NCI-H748 treated with DMSO at 0.1 percent for 48 hours (cell line): ENCODE data around the gene CTSE.

Source experiments
- DNase-seq: peaks from one replicate; lab custom pipeline; 2025; lab: John Stamatoyannopoulos, UW

CTSE gene

DNA sequence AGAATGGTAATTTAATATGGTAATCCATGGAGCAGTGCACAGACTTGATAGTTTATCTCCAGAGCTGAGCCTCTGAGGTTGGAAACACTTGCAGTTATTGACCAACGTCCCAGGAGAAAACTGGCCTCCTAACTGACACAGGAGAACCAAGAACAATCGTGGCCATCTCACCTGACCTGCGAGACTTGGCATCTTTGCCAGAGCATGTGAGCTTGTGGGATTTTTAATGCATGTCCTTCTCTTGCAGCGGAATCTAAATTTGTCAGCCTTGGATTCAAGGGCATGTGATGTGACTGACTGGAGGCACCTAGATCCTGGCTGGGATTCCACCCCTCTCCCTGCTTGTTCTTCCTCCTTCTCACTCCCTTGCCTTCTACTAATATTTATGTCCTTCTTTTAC lies 52.6 kb downstream of the CTSE start:
- no peak for DNase-seq

DNA sequence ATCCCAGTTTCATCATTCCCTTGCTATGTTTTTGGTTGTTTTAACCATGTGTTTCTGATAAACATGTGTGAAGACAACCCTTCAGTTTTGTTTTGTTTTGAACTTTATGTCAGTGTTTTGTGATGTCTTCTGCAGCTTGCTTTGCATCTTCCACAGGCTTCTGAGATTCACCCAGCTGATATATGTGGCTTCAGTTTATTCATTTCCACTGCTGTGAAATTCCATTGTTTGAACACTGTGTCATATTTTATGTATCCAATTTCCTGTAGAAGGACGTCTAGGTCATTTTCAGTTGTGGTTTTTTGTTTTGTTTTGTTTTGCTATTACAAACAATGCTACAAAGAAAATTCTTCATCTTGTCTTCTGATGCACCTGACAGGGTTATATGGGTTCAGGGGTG lies 53.2 kb downstream of the CTSE start:
- no peak for DNase-seq

DNA sequence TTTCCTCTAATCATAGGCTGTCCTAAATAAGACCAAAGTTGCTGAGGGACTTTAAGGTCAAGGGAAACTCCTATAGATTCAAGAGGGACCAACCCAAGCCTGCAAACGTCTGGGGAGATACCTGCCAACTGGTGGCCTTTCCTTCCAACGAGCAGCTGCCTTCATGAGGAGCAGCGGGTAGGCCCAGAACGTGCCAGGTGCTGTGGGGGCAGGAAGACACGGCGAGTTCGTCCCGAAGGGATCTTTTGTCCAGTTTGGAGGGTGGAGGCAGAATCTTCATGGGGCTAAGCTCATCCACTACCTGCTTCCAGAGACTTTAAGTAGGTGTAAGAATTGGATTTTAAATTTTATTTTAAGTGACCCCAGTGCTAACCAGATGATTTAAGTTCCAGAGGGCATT lies 54.5 kb downstream of the CTSE start:
- DNase-seq, result no peak

DNA sequence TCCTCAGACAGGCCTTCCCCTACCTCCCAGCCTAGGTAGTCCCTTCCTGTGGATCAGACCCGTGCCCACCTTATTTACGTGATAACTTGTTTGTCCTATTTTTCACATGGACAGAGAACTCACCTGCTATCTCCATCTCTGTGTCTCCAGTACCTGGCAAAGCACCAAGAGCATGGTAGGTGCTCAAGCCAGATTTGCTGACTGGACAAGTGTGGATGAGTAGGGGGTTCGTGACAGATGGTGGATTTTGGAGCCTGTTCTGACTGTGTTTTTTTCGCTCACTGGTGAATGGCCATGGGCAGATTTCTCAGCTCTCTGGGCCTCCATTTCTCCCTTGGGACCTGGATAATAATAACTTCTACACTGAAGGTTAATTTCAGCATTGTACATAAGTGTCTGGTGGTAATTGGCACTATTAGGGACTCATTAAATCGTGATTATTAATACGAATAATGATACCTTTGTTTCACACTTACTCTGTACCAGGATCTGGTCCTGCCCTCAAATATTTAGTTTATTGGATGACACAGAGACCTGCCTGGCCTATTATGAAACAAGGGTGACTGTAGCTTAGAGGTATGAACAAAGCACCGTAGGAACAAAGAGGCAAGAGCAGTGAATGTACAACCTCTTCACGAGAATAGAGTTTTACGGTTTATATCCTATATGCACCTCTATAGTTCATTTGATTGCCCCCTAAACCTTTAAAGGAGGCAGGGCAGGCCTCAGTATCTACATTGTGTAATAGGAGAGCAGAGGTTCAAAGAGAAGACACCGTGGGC lies 56.0 kb downstream of the CTSE start:
- no peak for DNase-seq

DNA sequence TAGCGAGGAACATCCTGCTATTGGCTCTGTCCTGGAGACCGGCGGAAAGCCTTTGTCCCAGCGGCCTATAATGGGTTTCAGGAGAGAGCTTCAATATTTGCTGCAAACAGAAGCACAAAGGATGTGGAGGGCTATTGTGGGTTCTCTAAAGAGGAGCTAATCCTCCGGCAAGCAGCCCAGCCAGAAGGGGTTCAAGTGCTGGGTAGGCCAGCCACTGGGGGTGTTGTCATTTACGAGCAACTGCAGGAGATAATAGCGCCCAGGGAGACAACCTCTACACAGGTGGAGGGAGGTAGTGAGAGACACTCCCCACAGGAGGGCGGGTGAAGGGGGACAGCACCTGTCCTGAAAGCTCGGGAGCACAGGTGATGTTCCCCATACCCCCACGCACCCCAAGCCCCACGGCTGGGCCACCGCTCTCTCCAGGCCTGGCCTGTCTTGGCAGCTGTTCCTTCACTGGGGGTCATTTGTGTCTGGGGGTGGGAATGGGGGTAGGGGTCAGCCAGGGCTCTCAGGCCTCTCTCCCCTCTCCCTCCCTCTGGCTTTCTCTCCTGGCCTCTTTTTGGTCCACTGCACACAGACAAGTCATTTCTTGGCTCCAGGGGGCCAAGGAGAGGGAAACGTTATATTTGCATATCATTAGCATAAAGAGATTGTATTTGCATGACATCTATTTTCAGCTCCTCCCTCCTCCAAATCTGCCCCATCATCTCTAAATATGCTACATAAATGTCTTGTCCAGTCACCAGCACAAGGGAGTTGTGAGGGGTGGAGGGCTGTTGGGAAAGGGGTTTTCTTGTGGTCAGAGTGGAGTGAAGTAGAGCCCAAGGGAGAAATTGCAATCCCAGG lies 58.4 kb downstream of the CTSE start:
- peak; percentile 56 for DNase-seq

DNA sequence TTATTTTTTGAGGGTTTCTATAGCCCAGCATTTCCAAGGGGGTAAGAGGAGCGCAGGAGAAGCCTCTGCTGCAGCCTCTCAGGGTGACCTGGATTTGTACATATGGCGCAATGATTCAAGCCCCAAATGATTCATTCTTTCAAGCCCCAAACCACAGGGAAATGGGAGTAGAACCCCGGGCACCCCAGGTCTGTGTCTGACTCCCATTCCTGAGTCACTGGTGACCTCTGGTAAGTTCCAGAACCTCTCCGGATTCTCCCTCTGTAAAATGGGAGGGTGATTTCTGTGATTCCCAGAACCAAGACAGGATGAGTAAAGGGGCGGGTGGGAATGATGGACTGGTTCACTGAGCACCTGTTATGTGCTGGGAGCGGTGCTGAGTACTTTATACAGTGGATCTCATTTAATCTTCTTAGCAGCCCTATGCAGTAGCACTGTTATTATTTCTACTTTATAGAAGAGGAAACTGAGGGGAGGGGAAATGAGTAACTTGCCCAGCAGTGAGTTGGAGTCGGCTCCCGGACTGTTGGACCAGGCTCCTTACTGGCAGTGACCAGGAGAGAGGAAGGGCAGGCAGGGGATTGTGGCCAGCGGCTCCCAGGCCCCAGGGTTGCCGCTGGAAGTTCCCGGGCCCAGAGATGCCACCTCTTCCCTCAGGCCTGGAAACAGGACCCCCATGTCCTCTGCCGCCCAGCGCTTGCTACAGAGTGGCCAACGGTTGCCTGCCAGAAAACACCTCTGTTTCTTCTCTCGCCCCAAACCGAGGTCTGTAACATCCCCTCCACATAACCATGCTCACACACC lies 60.1 kb downstream of the CTSE start:
- DNase-seq, result no peak

DNA sequence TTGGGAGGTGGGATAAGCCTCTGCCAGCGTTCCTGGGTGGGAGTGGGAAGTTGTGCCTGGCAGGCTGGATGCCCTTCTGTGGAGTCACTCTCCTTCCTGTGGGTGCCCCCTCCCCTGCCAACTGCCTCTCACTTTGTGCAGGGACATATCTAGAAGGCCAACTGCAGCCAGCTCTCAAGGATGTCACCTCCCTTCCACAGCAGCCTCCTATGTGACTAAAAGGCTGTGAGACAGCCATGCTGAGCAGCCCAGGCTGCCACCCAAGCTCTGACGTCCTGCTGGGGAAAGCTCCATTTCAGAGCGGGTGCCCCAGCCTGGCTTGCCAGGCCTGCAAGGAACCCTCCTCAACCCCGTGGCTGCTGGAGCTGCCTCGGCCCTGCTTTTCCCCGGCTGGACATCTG lies 60.9 kb downstream of the CTSE start:
- DNase-seq, result no peak

DNA sequence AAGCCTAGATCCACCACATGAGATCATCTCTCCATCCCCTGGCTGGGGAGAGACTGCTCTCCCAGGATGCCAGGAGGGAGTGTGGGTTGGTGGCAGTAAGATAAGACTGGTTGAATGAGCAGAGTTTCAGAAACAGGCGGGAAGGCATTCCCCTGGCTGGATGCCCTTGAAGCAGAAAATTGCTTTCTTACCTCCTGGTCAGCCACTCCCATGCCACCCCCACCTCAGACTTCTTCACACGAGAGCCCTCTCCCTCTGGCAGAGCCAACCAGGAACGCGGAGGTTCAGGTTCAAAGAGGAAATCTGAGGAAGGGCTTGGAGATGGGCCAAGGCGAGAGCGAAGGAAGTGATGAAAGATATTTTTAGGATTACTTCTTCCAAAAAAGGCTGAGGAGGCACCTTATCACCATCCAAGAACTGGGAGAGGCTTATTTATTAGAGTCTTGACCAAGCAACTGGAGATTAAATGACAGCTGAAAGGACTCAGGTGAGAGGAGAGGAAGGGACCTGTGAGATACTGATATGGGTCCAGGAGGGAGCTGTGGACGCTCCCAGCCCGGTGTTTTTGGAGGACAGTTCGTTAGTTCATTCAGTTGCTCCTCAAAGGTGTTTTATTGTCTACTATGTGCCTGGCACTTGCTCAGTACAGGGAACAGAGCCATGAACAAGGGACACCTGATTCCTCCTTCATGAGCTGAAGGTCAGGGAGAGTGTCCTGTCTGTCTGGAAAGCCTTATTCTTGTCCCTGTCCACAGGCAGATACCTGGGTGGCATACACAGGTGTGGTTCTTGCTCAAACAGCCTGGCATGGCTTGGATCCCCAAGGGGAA lies 61.5 kb downstream of the CTSE start:
- DNase-seq, result no peak

DNA sequence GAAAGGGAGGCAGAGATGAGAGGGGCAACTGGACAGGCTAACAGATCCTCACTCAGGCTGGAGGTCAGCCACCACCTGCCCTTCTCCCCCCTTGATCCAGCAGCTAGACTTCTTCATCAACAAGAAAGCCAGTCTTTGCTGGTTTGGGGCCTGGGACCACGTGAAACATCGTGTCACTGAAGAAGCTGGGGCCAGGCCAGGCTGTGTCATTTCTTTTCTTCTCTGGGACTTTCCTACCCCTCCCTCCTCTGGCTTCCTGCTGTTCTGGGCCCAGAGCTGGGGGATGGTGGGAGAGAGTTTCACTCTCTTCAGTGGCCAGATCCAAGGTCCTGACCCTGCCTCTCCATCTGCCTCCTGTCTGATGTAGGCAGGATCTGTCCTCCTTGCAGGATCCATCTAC lies 62.3 kb downstream of the CTSE start:
- no peak for DNase-seq

DNA sequence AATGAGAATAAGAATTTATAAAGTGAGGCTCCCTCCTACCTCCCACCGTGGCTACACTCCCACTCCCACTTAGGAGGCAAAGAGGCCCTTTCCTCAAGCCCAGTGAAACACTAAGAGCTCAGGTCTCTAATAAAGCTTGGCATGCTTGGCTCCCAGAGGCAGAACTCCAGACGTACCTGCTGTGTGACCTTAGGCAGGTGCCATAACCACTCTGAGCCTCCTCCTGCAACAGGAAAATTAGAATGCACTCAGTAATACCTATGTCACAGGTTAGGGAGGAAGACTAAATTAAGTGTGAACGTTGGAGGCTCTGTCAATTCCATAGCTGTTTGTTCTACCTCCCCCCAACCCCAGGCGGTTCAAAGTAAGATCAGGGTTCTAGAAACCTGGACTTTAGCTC lies 63.9 kb downstream of the CTSE start:
- no peak for DNase-seq
